GM12892 (cell line): Measurements from ENCODE around the gene BORCS5.

Experiments used
- POLR2A ChIP-seq: IDR thresholded peaks from 2 replicates; pipeline ENCODE4 v1.6.1; 2011; ENCODE audit warnings: low read depth, low read length, control low read depth
- POLR2AphosphoS5 ChIP-seq: IDR thresholded peaks from 2 replicates; pipeline ENCODE4 v1.6.1; 2011; ENCODE audit warnings: low read depth, low read length, control low read depth

GRCh38 chr12:12404297-12404696 lies 47.4 kb downstream of the BORCS5 start:
- TF ChIP-seq POLR2A = no peak
- no peak for TF ChIP-seq POLR2AphosphoS5
